OCI-LY3 (cell line): Measurements from ENCODE around the gene PLVAP.
A peak's percentile ranks its signal among the peaks of the same experiment; 100 is the strongest.

Experiments used
- H2AFZ ChIP-seq: fragments of 200-600, 300-600 bp; shearing (Covaris generic); 2 replicates; pipeline ENCODE4 v1.6.0; 2014; ENCODE audit warnings: antibody characterized with exemption, low read depth, low read length
- H3K27ac ChIP-seq: fragments of 200-600, 300-600 bp; sonication (generic); 2 replicates; pipeline ENCODE4 v1.5.1; 2014; ENCODE audit warnings: mild to moderate bottlenecking, low read length, moderate library complexity, mixed read lengths
- H3K27me3 ChIP-seq: fragments of 200-600, 300-600 bp; sonication (generic); 2 replicates; pipeline ENCODE4 v1.6.1; 2014; ENCODE audit warnings: low read depth, low read length, mixed read lengths
- H3K36me3 ChIP-seq: fragments of 200-600, 300-600 bp; sonication (generic); replicated peaks from 2 replicates; pipeline ENCODE3; 2014; ENCODE audit warnings: low read depth, low read length, mixed read lengths
- H3K4me1 ChIP-seq: fragments of 300-600, 200-600 bp; sonication (generic); 2 replicates; pipeline ENCODE4 v1.6.1; 2014; ENCODE audit warnings: low read length, mixed read lengths
- H3K4me2 ChIP-seq: fragments of 200-600, 300-600 bp; sonication (generic); 2 replicates; pipeline ENCODE4 v1.6.1; 2014; ENCODE audit warnings: low read length, mixed read lengths
- H3K4me3 ChIP-seq: fragments of 300-600, 200-600 bp; sonication (generic); 2 replicates; pipeline ENCODE4 v1.5.1; 2014; ENCODE audit warnings: antibody characterized with exemption, mild to moderate bottlenecking, low read length, moderate library complexity
- H3K79me2 ChIP-seq: fragments of 300-600, 200-600 bp; shearing (Covaris generic); 2 replicates; pipeline ENCODE4 v1.6.1; 2014; ENCODE audit warnings: mild to moderate bottlenecking, low read length, mixed read lengths
- H3K9ac ChIP-seq: fragments of 300-600, 200-600 bp; shearing (Covaris generic); 2 replicates; pipeline ENCODE4 v1.6.0; 2014; ENCODE audit warnings: mild to moderate bottlenecking, low read length, moderate library complexity
- H3K9me3 ChIP-seq: fragments of 200-600, 300-600 bp; shearing (Covaris generic); 2 replicates; pipeline ENCODE4 v1.6.1; 2014; ENCODE audit warnings: low read length, mixed read lengths; ENCODE audit not compliant: insufficient read depth
- H4K20me1 ChIP-seq: fragments of 200-600, 300-600 bp; sonication (generic); 2 replicates; pipeline ENCODE4 v1.6.1; 2016; ENCODE audit warnings: low read length, mixed read lengths; ENCODE audit not compliant: insufficient read depth
- EZH2phosphoT487 ChIP-seq: fragments of 200-600 bp; shearing (Covaris generic); IDR thresholded peaks from 2 replicates; pipeline ENCODE4 v1.6.1; 2018; ENCODE audit warnings: antibody characterized with exemption, mixed run types, low read depth
- TF ChIP-seq, protein P1 (sequence below): fragments of 200-600, 300-600 bp; sonication (generic); IDR thresholded peaks from 2 replicates; pipeline ENCODE4 v1.5.1; 2014; ENCODE audit warnings: antibody characterized with exemption, low read length, low read depth

PLVAP gene

DNA sequence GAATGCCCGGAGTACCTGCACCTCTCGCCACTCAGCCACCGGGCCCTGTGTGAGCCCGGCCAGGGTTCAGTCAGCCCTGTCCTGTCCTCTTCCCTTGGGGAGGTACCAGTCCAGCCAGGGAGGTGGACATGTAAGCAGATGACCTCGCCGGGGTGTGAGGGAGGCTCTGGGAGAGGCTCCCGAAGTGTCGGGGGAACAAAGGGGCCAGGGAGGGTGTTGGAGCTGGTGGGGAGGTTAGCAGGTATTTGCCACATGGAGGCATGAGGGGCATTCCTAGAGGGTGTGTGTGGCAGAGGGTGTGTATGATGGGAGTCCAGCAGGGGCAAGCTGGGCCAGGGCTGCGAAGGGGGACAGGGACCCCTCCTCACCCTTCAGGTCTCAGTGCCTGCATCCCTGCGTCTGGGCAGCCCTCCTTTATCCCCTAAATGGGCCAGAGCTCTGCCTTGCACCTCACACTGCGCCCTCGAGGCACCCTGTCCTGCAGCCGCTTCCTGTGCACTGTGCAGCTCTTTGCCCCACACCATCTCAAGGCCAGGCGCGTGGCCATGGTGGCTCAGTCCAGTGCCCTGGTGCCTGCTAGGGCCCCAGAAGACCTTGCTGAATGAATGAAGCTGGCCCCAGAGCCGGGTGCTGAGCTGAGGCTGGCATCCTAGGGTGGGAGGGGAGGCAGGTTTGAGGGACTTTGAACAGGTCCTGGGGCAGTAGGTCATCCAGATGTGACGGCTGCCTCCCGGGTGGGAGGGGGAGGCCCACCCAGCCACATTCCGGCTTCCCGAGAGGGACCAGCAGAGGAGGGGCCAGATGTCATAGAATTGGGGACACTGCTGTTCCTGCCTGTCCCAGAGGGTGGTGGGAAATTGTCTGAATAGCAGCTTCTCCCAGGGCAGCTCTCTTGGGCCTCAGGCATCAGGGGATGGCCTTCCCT lies 64.7 kb downstream of the PLVAP start:
- no peaks in the 10 kb centered on the region for H3K27me3 ChIP-seq
- no peak overlapping the region for H3K4me2 ChIP-seq
- H3K9ac ChIP-seq: no peak overlapping the region
- peaks cover 12% of the 10 kb centered on the region; the same call in 1 of the 2 replicates for H4K20me1 ChIP-seq
- peaks cover 22% of the 10 kb centered on the region for H3K36me3 ChIP-seq
- no peak overlapping the region for H2AFZ ChIP-seq
- H3K27ac ChIP-seq: no peak overlapping the region
- H3K4me1 ChIP-seq: peaks cover 9% of the 10 kb centered on the region
- TF ChIP-seq, protein P1, sequence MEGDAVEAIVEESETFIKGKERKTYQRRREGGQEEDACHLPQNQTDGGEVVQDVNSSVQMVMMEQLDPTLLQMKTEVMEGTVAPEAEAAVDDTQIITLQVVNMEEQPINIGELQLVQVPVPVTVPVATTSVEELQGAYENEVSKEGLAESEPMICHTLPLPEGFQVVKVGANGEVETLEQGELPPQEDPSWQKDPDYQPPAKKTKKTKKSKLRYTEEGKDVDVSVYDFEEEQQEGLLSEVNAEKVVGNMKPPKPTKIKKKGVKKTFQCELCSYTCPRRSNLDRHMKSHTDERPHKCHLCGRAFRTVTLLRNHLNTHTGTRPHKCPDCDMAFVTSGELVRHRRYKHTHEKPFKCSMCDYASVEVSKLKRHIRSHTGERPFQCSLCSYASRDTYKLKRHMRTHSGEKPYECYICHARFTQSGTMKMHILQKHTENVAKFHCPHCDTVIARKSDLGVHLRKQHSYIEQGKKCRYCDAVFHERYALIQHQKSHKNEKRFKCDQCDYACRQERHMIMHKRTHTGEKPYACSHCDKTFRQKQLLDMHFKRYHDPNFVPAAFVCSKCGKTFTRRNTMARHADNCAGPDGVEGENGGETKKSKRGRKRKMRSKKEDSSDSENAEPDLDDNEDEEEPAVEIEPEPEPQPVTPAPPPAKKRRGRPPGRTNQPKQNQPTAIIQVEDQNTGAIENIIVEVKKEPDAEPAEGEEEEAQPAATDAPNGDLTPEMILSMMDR: no peak
- TF ChIP-seq EZH2phosphoT487: no peak
- no peaks in the 10 kb centered on the region for H3K9me3 ChIP-seq
- peaks cover 40% of the 10 kb centered on the region for H3K79me2 ChIP-seq
- no peak overlapping the region for H3K4me3 ChIP-seq

DNA sequence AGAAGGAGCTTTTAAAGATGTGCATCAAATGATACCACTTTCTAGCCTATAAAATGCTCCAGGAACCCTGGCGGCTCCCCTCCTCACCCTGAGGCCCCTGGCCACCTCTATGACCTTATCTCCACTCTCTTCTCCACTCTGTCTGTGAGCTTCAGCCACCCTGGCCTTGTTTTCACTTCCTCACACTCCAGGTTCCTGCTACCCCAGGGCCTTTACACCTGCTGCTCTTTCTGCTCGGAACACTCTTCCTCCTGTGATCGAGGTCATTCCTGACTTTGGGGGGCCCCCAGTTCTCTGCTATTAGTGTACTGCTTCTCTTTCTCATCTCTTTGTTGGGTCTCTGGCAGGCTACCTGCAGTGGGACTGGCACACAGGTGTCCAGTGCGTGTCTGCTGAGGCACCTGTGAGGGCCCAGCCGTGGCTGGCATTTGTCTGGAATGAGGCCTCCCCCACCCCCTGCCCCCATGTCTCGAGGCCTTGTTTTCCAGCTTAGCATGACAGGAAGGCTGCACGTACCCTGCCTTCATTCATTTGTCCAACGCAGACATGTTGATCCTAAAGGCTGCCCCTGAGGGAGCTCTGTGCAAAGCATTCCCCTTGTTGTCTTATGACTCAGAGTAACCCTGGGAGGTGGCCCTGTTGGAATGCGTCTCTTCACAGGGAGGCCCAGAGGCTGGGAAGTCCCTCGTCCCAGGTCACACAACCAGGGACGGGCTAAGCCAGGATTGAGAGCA lies 65.5 kb downstream of the PLVAP start:
- peaks cover 11% of the 10 kb centered on the region for H3K4me1 ChIP-seq
- H3K9ac ChIP-seq: no peak overlapping the region
- H3K9me3 ChIP-seq: no peaks in the 10 kb centered on the region
- no peaks in the 10 kb centered on the region for H3K27me3 ChIP-seq
- peaks cover 47% of the 10 kb centered on the region for H3K79me2 ChIP-seq
- TF ChIP-seq EZH2phosphoT487: no peak
- TF ChIP-seq, protein P1: no peak
- H3K4me2 ChIP-seq: no peak overlapping the region
- H3K27ac ChIP-seq: no peak overlapping the region
- peaks cover 12% of the 10 kb centered on the region; the same call in 1 of the 2 replicates for H4K20me1 ChIP-seq
- H3K4me3 ChIP-seq: no peak overlapping the region
- H3K36me3 ChIP-seq: peaks cover 22% of the 10 kb centered on the region
- no peak overlapping the region for H2AFZ ChIP-seq

DNA sequence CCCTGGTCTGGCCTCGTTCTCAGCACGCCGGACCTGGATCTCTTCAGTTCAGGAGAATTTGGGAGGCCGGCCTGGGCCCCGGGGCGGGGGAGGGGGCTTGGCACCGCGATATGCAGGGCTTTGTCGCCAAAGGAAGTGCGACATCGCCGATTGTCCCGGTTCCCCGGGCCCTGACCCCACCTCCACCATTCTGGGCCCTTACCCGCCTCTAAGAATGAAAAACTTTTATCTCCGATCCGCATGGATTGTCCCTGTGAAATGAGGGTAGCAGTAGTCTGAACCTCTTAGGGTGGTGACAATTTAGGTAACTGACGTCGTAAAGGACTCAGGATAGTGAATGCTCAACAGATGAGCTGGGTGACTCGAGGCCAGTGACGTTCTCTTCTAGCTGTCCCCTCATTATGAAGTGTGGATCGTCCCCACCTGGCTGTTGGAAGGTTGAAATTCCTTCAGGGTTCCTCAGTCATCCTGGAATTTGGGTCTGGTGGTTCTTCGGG lies 67.1 kb downstream of the PLVAP start:
- Histone ChIP-seq H3K4me3 (peak overlapping the region; percentile 98), H3K27me3 (no peaks in the 10 kb centered on the region), H3K27ac (peak overlapping the region; percentile 47), H3K36me3 (peaks cover 14% of the 10 kb centered on the region), H3K4me1 (peaks cover 16% of the 10 kb centered on the region), H2AFZ (no peak overlapping the region), H3K9me3 (no peaks in the 10 kb centered on the region), H3K79me2 (peaks cover 53% of the 10 kb centered on the region), H3K9ac (peak overlapping the region; percentile 91), H3K4me2 (peak overlapping the region; percentile 87), H4K20me1 (peaks cover 12% of the 10 kb centered on the region; the same call in 1 of the 2 replicates)
- TF ChIP-seq, protein P1: no peak
- no peak for TF ChIP-seq EZH2phosphoT487
